MM.1S (cell line): ENCODE data around the gene LYSMD4.
"Not testable (repeated sequence)": the region's sequence is repeated elsewhere in the genome, so short reads cannot be mapped to it uniquely, and the experiment has no call there.

Experiments used
- DNase-seq: peaks from one replicate; pipeline ENCODE4 v3.0.0-alpha.2; 2015
- H2AFZ ChIP-seq: fragments of 300-600 bp; sonication (generic); 2 replicates; pipeline ENCODE4 v1.6.0; 2016; ENCODE audit warnings: antibody characterized with exemption, low read length
- H3F3A ChIP-seq: fragments of 300-600 bp; sonication (generic); 2 replicates; pipeline ENCODE4 v1.6.1; 2016; ENCODE audit warnings: mild to moderate bottlenecking, antibody characterized with exemption, low read length, moderate library complexity, mixed read lengths; ENCODE audit not compliant: insufficient read depth
- H3K27ac ChIP-seq: fragments of 300-600 bp; sonication (generic); 2 replicates; pipeline ENCODE4 v1.5.1; 2016; ENCODE audit warnings: mild to moderate bottlenecking, low read length
- H3K27me3 ChIP-seq: fragments of 300-600 bp; sonication (generic); replicated peaks from 2 replicates; pipeline ENCODE4 v1.6.0; 2016; ENCODE audit warnings: low read length; ENCODE audit not compliant: insufficient read depth
- H3K36me3 ChIP-seq: fragments of 300-600 bp; sonication (generic); replicated peaks from 2 replicates; pipeline ENCODE4 v1.6.1; 2016; ENCODE audit warnings: mild to moderate bottlenecking, low read length, mixed read lengths; ENCODE audit not compliant: insufficient read depth
- H3K4me1 ChIP-seq: fragments of 300-600 bp; sonication (generic); 2 replicates; pipeline ENCODE4 v1.6.1; 2016; ENCODE audit warnings: low read length, mixed read lengths
- H3K4me2 ChIP-seq: fragments of 300-600 bp; sonication (generic); 2 replicates; pipeline ENCODE4 v1.6.0; 2016; ENCODE audit warnings: low read depth, low read length
- H3K4me3 ChIP-seq: fragments of 300-600 bp; sonication (generic); 2 replicates; pipeline ENCODE4 v1.5.1; 2016; ENCODE audit warnings: low read length, mixed read lengths
- H3K79me2 ChIP-seq: fragments of 300-600 bp; sonication (generic); 2 replicates; pipeline ENCODE4 v1.6.1; 2016; ENCODE audit warnings: mixed run types, low read length, mixed read lengths
- H3K9ac ChIP-seq: fragments of 300-600 bp; sonication (generic); 2 replicates; pipeline ENCODE4 v1.6.1; 2016; ENCODE audit warnings: low read length, mixed read lengths
- H3K9me2 ChIP-seq: fragments of 300-600 bp; sonication (generic); replicated peaks from 2 replicates; pipeline ENCODE4 v1.6.1; 2016; ENCODE audit warnings: mild to moderate bottlenecking, low read length, mixed read lengths; ENCODE audit not compliant: insufficient read depth
- H3K9me3 ChIP-seq: fragments of 300-600 bp; sonication (generic); replicated peaks from 2 replicates; pipeline ENCODE4 v1.6.1; 2016; ENCODE audit warnings: mild to moderate bottlenecking, low read length, mixed read lengths; ENCODE audit not compliant: insufficient read depth
- H4K20me1 ChIP-seq: fragments of 300-600 bp; sonication (generic); 2 replicates; pipeline ENCODE4 v1.6.1; 2016; ENCODE audit warnings: mild to moderate bottlenecking, low read length, moderate library complexity, mixed read lengths; ENCODE audit not compliant: insufficient read depth
- CTCF ChIP-seq: fragments of 300-600 bp; sonication (generic); IDR thresholded peaks from 2 replicates; pipeline ENCODE4 v1.5.1; 2016; ENCODE audit warnings: antibody characterized with exemption, low read length, mixed read lengths
- EZH2 ChIP-seq: fragments of 300-600 bp; sonication (generic); optimal IDR thresholded peaks from 2 replicates; pipeline ENCODE3; 2017; ENCODE audit warnings: low read depth, mild to moderate bottlenecking, antibody characterized with exemption, low read length, mixed read lengths
- EZH2phosphoT487 ChIP-seq: fragments of 300-600 bp; sonication (generic); IDR thresholded peaks from 2 replicates; pipeline ENCODE4 v1.6.1; 2018; ENCODE audit warnings: antibody characterized with exemption, low read length

Gene LYSMD4

GRCh38 chr15:99753066-99753465, 19.8 kb upstream of the LYSMD4 start:
- Histone ChIP-seq H3K4me2 (no peak overlapping the region), H3K9me3 (no peaks in the 10 kb centered on the region), H3K27ac (no peak overlapping the region), H3F3A (no peaks in the 10 kb centered on the region), H3K4me1 (no peaks in the 10 kb centered on the region), H3K79me2 (no peaks in the 10 kb centered on the region), H2AFZ (no peak overlapping the region), H3K9ac (no peak overlapping the region), H3K9me2 (no peaks in the 10 kb centered on the region), H3K36me3 (no peaks in the 10 kb centered on the region), H4K20me1 (no peaks in the 10 kb centered on the region), H3K27me3 (no peaks in the 10 kb centered on the region), H3K4me3 (no peak overlapping the region)
- DNase-seq, result no peak
- TF ChIP-seq EZH2, result no peak
- no peak for TF ChIP-seq EZH2phosphoT487
- no peak for TF ChIP-seq CTCF

- TF ChIP-seq EZH2phosphoT487, result no peak
- no peak for TF ChIP-seq EZH2
- TF ChIP-seq CTCF, result no peak
- H3K27ac ChIP-seq, result no peak overlapping the region
- H3K9ac ChIP-seq, result no peak overlapping the region
- H3K79me2 ChIP-seq, result no peaks in the 10 kb centered on the region
- H4K20me1 ChIP-seq, result no peaks in the 10 kb centered on the region
- no peak overlapping the region for H3K4me2 ChIP-seq
- H3K4me1 ChIP-seq, result no peaks in the 10 kb centered on the region
- DNase-seq, result no peak
- H3K9me3 ChIP-seq, result no peaks in the 10 kb centered on the region
- H3K9me2 ChIP-seq, result no peaks in the 10 kb centered on the region
- H2AFZ ChIP-seq, result no peak overlapping the region
- H3K36me3 ChIP-seq, result no peaks in the 10 kb centered on the region
- H3K4me3 ChIP-seq, result no peak overlapping the region
- no peaks in the 10 kb centered on the region for H3F3A ChIP-seq
- H3K27me3 ChIP-seq, result no peaks in the 10 kb centered on the region
Measured at GRCh38 chr15:99752556-99752955, 19.3 kb upstream of the LYSMD4 start.

DNA sequence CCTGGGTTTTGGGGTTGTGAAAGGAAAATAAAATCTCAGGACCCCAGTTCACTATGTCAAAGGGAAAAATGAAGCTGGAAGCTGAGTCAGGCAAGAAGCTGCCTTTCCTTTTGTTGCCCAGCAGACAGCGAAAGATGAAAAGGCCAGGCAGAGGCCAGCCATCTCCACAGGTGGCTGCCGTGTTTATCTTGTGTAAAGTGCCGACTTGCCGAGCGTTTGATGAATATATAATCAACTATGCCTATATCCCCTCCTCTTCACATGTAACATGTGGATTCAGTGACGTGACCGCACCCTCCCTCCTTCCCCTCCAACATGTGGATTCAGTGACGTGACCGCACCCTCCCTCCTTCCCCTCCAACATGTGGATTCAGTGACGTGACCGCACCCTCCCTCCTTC, 17.1 kb upstream of the LYSMD4 start:
- H3K9ac ChIP-seq, DNase-seq, H3K9me2 ChIP-seq, H3K27me3 ChIP-seq, H3F3A ChIP-seq, H2AFZ ChIP-seq, H3K9me3 ChIP-seq, H3K79me2 ChIP-seq, H3K4me3 ChIP-seq, H3K36me3 ChIP-seq, H3K27ac ChIP-seq, H3K4me1 ChIP-seq, H3K4me2 ChIP-seq, H4K20me1 ChIP-seq: not testable (repeated sequence)

DNA sequence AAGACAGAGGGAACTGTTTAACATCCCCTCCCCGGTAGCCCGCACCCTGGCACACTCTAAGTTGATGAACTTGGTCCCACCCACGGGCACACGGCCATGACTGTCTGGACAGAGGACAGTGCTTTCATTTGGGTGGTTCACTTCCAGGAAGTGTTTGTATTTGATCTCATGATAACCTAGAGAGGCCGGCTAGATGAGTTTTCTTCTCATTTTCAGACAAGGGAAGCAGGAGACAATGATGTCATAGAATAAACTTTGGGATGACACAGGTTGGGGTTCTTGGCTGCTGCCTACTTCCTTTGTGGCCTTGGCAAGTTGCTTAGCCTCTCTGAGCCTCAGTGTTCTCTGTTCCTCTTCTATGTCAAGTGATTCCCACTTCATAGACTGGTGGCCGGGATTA, 16.1 kb upstream of the LYSMD4 start:
- Histone ChIP-seq H4K20me1 (no peaks in the 10 kb centered on the region), H2AFZ (no peak overlapping the region), H3F3A (no peaks in the 10 kb centered on the region), H3K9me3 (no peaks in the 10 kb centered on the region), H3K27me3 (no peaks in the 10 kb centered on the region), H3K4me1 (no peaks in the 10 kb centered on the region), H3K36me3 (no peaks in the 10 kb centered on the region), H3K9ac (no peak overlapping the region), H3K4me2 (no peak overlapping the region), H3K9me2 (no peaks in the 10 kb centered on the region), H3K27ac (no peak overlapping the region), H3K4me3 (no peak overlapping the region), H3K79me2 (no peaks in the 10 kb centered on the region)
- no peak for DNase-seq
- no peak for TF ChIP-seq EZH2phosphoT487
- TF ChIP-seq CTCF, result no peak
- no peak for TF ChIP-seq EZH2
